ENCODE measurements around the gene NF2.

The NF2 gene

GRCh38 chr22:29654420-29654819 lies 51.0 kb downstream of the NF2 start:
- H3K4me3 ChIP-seq (ENCODE audit: low read depth, low read length): no peak overlapping the region
- TF ChIP-seq CTCF (IDR thresholded peaks at IDR 0.05; ENCODE audit: low read depth, low read length): no peak

- H3K4me3 ChIP-seq (ENCODE audit: low read depth, low read length): no peak overlapping the region
- no peak for TF ChIP-seq CTCF (IDR thresholded peaks at IDR 0.05; ENCODE audit: low read depth, low read length)
Measured at GRCh38 chr22:29654882-29655281, 51.4 kb downstream of the NF2 start.

- no peak for TF ChIP-seq CTCF (IDR thresholded peaks at IDR 0.05; ENCODE audit: low read depth, low read length)
Measured at GRCh38 chr22:29658176-29658575, 54.7 kb downstream of the NF2 start.

GRCh38 chr22:29660021-29660420 lies 56.6 kb downstream of the NF2 start:
- no peak overlapping the region for H3K4me3 ChIP-seq (ENCODE audit: low read depth, low read length)
- no peak for TF ChIP-seq CTCF (IDR thresholded peaks at IDR 0.05; ENCODE audit: low read depth, low read length)

More at GRCh38 chr22:29658176-29658575, 54.7 kb downstream of the NF2 start:
- H3K4me3 ChIP-seq (ENCODE audit: low read depth, low read length): no peak overlapping the region

- TF ChIP-seq CTCF (IDR thresholded peaks at IDR 0.05; ENCODE audit: low read depth, low read length): no peak
- H3K4me3 ChIP-seq (ENCODE audit: low read depth, low read length): no peak overlapping the region
Measured at GRCh38 chr22:29661336-29661735, 57.9 kb downstream of the NF2 start.

GRCh38 chr22:29663180-29663821 lies 59.9 kb downstream of the NF2 start:
- H3K4me3 ChIP-seq (ENCODE audit: low read depth, low read length): no peak overlapping the region
- TF ChIP-seq CTCF (IDR thresholded peaks at IDR 0.05; ENCODE audit: low read depth, low read length): no peak

GRCh38 chr22:29665486-29665885 lies 62.1 kb downstream of the NF2 start:
- no peak overlapping the region for H3K4me3 ChIP-seq (ENCODE audit: low read depth, low read length)
- TF ChIP-seq CTCF (IDR thresholded peaks at IDR 0.05; ENCODE audit: low read depth, low read length): no peak

All from WI38 (cell line).